ENCODE results near the gene EIF4E1B.

EIF4E1B gene

DNA sequence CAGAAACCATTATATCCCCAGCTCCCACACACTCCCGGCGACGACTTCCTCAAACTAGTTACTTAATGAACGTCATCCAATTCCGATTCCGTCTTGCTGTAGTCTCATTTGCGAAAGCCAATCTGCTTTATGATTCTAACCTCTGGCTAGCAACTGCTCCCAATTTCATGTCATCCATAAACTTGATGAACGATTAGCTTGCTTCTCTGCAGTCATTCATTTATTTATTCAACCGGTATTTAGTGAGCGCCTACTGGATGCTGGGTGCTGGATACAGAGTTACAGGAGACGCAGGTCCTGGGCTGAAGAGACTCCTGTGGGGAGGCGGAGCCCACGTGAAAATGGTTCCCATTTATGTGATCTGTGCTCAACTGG, 63.0 kb downstream of the EIF4E1B start:
- peak; percentile 28 for DNase-seq

DNA sequence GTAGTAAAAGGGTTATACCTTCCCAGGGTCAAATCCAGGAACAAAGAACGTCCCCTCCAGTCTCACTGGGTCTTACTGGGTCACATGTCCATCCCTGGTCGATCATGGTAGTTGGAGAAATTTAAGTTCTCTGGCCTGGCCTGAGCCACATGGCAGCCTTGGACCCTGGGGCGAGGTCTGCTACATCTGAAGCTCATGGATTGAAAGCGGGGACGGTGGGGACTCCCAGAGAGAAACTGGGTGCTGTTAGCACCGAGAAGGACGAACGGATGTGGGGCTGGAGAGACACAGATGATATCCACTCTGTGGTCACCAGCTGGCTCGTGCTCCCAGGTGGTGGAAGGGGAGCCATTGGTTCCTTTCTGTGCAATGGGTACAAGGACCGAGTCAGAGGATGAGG, 63.7 kb downstream of the EIF4E1B start:
- DNase-seq = no peak

DNA sequence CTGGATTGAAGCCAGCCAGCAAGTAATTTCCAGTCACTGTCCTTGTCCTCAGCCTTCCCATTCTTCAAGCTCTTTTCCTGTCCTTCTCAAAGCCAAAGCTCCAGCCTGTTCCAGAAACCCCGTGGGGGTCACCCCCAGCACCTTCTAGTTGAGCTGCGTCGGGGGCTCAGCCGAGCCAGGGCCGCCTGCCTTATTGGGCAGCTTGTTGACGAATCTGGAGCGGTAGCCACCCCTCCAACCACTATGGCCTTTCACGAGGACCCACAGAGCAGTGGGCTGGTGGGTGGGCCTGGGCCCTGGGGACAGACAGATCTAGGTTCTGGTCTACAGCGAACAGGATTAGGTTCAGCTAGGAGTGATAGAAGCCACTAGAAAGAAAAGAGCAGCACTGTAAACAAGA, 64.2 kb downstream of the EIF4E1B start:
- DNase-seq = no peak

DNA sequence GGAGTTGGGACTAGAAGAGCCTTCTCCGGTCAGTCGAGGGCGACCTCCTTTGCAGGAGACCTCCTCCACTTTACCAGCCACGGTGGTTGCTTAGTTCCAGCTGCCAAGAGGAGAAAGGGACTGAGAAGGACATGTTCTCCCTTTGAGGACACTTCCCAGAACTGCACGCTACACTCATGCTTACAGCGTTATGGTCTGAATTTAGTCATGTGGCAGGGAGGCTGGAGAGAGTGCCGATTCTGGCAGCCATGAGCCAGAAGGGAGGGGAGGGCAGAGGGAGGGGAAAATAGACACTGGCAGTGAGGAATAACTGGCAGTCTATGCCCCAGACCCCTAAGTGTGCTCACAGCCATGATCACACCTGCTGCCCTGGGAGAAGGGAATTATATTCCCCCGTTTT, 64.6 kb downstream of the EIF4E1B start:
- DNase-seq = no peak
